Measurements from ENCODE around the gene LVRN.

The LVRN gene

GRCh38 chr5:116023619-116024018, 61.3 kb downstream of the LVRN start:
- in situ Hi-C loops (cut with MboI; ENCODE audit: low sequenced_read_pairs), result no loop called here

GRCh38 chr5:116025866-116026265, 63.6 kb downstream of the LVRN start:
- in situ Hi-C loops (cut with MboI; ENCODE audit: low sequenced_read_pairs), result no loop called here

GRCh38 chr5:116032094-116032517, 69.8 kb downstream of the LVRN start, which contains the start of gene ARL14EPL:
Gene ARL14EPL, plus strand, starts transcription at chr5:116032472. Its CDS starts 18,994 bp downstream, at chr5:116051466.
- in situ Hi-C loops (cut with MboI; ENCODE audit: low sequenced_read_pairs), result no loop called here

- in situ Hi-C loops (cut with MboI; ENCODE audit: low sequenced_read_pairs), result no loop called here
These were observed 70.7 kb downstream of the LVRN start for GRCh38 chr5:116032991-116033390.

GRCh38 chr5:116035123-116035522, 72.8 kb downstream of the LVRN start:
- in situ Hi-C loops (cut with MboI; ENCODE audit: low sequenced_read_pairs), result no loop called here

GRCh38 chr5:116037236-116037822, 75.1 kb downstream of the LVRN start:
- in situ Hi-C loops (cut with MboI; ENCODE audit: low sequenced_read_pairs), result no loop called here

GRCh38 chr5:116038817-116039216, 76.5 kb downstream of the LVRN start:
- in situ Hi-C loops (cut with MboI; ENCODE audit: low sequenced_read_pairs), result no loop called here

GRCh38 chr5:116042375-116042774, 80.1 kb downstream of the LVRN start:
- in situ Hi-C loops (cut with MboI; ENCODE audit: low sequenced_read_pairs), result no loop called here

GRCh38 chr5:116044073-116044472, 81.8 kb downstream of the LVRN start:
- in situ Hi-C loops (cut with MboI; ENCODE audit: low sequenced_read_pairs), result no loop called here

GRCh38 chr5:116045821-116046220, 83.5 kb downstream of the LVRN start:
- in situ Hi-C loops (cut with MboI; ENCODE audit: low sequenced_read_pairs), result no loop called here

- in situ Hi-C loops (cut with MboI; ENCODE audit: low sequenced_read_pairs), result no loop called here
These were observed 84.0 kb downstream of the LVRN start for GRCh38 chr5:116046261-116046660.

GRCh38 chr5:116046823-116047222, 84.5 kb downstream of the LVRN start:
- in situ Hi-C loops (cut with MboI; ENCODE audit: low sequenced_read_pairs), result no loop called here

- in situ Hi-C loops (cut with MboI; ENCODE audit: low sequenced_read_pairs), result loop anchor here (25.0 kb wide), 2 partner anchors 221 to 746 kb away; partner anchors contain the start of genes AP3S1 and ATG12
These were observed 96.2 kb downstream of the LVRN start for GRCh38 chr5:116058346-116058936.

- in situ Hi-C loops (cut with MboI; ENCODE audit: low sequenced_read_pairs), result loop anchor here (25.0 kb wide), 2 partner anchors 225 to 750 kb away; partner anchors contain the start of genes AP3S1 and ATG12
These were observed 100.1 kb downstream of the LVRN start for GRCh38 chr5:116062352-116062751.

GRCh38 chr5:116063950-116064349, 101.7 kb downstream of the LVRN start:
- in situ Hi-C loops (cut with MboI; ENCODE audit: low sequenced_read_pairs), result loop anchor here (25.0 kb wide), 2 partner anchors 227 to 752 kb away; partner anchors contain the start of genes AP3S1 and ATG12

- in situ Hi-C loops (cut with MboI; ENCODE audit: low sequenced_read_pairs), result loop anchor here (25.0 kb wide), 2 partner anchors 231 to 756 kb away; partner anchors contain the start of genes AP3S1 and ATG12
These were observed 105.9 kb downstream of the LVRN start for GRCh38 chr5:116068028-116068632.

GRCh38 chr5:116071211-116071610, 108.9 kb downstream of the LVRN start:
- in situ Hi-C loops (cut with MboI; ENCODE audit: low sequenced_read_pairs), result loop anchor here (25.0 kb wide), 2 partner anchors 234 to 759 kb away; partner anchors contain the start of genes AP3S1 and ATG12

- in situ Hi-C loops (cut with MboI; ENCODE audit: low sequenced_read_pairs), result no loop called here
These were observed 113.0 kb downstream of the LVRN start for GRCh38 chr5:116075191-116075831.

- in situ Hi-C loops (cut with MboI; ENCODE audit: low sequenced_read_pairs), result no loop called here
These were observed 114.2 kb downstream of the LVRN start for GRCh38 chr5:116076496-116076895.
